Keratinocyte (primary cell): ENCODE measurements around the gene STK32C.

ENCODE experiments used
- EZH2 ChIP-seq: IDR thresholded peaks from one replicate; pipeline ENCODE4 v1.6.1; 2012; ENCODE audit warnings: inconsistent platforms, mild to moderate bottlenecking, low read length, moderate library complexity
- TF ChIP-seq, protein P1 (sequence below), 3 experiments: IDR thresholded peaks in 1 of 3; conservative IDR thresholded peaks in 1 of 3; optimal IDR thresholded peaks in 1 of 3; 2 replicates in 2 of 3; 3 replicates in 1 of 3; pipeline versions ENCODE3 to v1.5.1; 2011; ENCODE audit warnings: low read length in 3 of 3, mild to moderate bottlenecking in 3 of 3, moderate library complexity in 2 of 3, control low read depth in 1 of 3, inconsistent platforms in 1 of 3; ENCODE audit not compliant: insufficient read depth in 2 of 3; ENCODE audit errors: extremely low read depth in 1 of 3

DNA sequence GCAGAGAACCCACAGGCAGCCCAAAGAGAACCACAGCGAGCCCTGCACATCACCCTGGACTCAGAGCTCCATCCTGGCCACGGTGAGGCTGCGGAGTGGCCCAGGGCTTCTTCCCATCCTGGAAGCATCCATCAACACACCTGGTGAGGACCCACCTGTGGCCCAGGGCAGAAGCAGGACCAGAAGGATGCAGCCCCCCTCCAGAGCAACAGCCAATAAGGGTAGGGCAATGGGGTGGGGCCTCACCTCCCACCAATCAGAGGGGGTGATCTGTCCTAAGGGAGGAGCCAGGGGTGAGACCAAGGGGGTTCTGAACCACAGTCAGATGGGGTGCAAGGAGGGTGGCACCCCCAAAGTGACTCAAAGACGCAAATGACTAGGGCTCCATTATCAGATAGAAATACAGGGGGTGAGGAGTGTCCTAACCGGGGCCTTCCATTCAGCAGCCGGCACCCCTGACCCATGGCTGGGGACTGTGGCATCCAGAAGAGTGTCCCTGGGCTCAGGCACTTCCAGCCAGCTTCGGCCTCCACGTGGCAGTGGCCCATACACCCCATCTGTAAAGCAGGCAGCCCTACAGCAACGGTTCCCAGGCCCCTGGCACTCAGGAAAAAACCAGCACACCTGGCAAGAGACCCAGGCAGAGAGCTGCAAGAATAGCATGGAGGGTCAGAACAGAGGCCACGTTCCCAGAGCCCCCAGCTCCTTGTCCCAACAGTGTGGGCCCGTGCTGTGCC, 36.9 kb downstream of the STK32C start:
- no peak for TF ChIP-seq EZH2
- TF ChIP-seq, protein P1, sequence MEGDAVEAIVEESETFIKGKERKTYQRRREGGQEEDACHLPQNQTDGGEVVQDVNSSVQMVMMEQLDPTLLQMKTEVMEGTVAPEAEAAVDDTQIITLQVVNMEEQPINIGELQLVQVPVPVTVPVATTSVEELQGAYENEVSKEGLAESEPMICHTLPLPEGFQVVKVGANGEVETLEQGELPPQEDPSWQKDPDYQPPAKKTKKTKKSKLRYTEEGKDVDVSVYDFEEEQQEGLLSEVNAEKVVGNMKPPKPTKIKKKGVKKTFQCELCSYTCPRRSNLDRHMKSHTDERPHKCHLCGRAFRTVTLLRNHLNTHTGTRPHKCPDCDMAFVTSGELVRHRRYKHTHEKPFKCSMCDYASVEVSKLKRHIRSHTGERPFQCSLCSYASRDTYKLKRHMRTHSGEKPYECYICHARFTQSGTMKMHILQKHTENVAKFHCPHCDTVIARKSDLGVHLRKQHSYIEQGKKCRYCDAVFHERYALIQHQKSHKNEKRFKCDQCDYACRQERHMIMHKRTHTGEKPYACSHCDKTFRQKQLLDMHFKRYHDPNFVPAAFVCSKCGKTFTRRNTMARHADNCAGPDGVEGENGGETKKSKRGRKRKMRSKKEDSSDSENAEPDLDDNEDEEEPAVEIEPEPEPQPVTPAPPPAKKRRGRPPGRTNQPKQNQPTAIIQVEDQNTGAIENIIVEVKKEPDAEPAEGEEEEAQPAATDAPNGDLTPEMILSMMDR (optimal IDR thresholded peaks at IDR 0.05 in 1 of 3, IDR thresholded peaks at IDR 0.05 in 1 of 3, conservative IDR thresholded peaks at IDR 0.05 in 1 of 3; ENCODE audit: extremely low read depth in 1 of 3, insufficient read depth in 2 of 3, low read length in 3 of 3) = no peak
